ENCODE results near the gene ZNF3. TPM values are rescaled to one million over a fixed set of nuclear protein-coding genes. Genes with fewer than 3 reads are reported as not detected.

Gene ZNF3
- total and polyA plus RNA-seq, 9 of the 15 experiments (the other 6 are each of a cell fraction or from before 2014, with no cell fraction given), result 30.0 to 64.9 (median 51.5) TPM

GRCh38 chr7:100126239-100126930 lies 44.9 kb upstream of the ZNF3 start (continued):
- TF ChIP-seq MYNN (IDR thresholded peaks at IDR 0.05), result no peak
- TF ChIP-seq MYNN (CRISPR knock-in tag; IDR thresholded peaks at IDR 0.05), result no peak
- TF ChIP-seq KDM2B (CRISPR knock-in tag; IDR thresholded peaks at IDR 0.05), result peak; percentile 75; the same call in 1 of the 2 replicates
- no peak for TF ChIP-seq NCOA1 (IDR thresholded peaks at IDR 0.05; ENCODE audit: low read depth)
- TF ChIP-seq ZNF707 (CRISPR knock-in tag; conservative IDR thresholded peaks at IDR 0.05), result no peak
- no peak; the same call in 1 of the 2 replicates for TF ChIP-seq MITF (IDR thresholded peaks at IDR 0.05)
- TF ChIP-seq PREB (CRISPR knock-in tag; IDR thresholded peaks at IDR 0.05), result no peak
- no peak for TF ChIP-seq E2F8 (IDR thresholded peaks at IDR 0.05; ENCODE audit: low read depth, partially characterized antibody)
- no peak for TF ChIP-seq PTTG1 (tag; IDR thresholded peaks at IDR 0.05; ENCODE audit: low read depth)
- no peak for TF ChIP-seq HES1 (IDR thresholded peaks at IDR 0.05; ENCODE audit: low read depth)
- peak in 1 of 2 experiments; percentile 20 for TF ChIP-seq AFF1 (IDR thresholded peaks at IDR 0.05; ENCODE audit: low read depth in 1 of 2, partially characterized antibody in 2 of 2)
- TF ChIP-seq SMARCE1 (IDR thresholded peaks at IDR 0.05), result peak; percentile 3; the same call in 1 of the 2 replicates
